RWPE2 (cell line): ENCODE data around the gene SYNE1.
"Not testable (repeated sequence)": the region's sequence is repeated elsewhere in the genome, so short reads cannot be mapped to it uniquely, and the experiment has no call there.

Source experiments
- ATAC-seq: fragments of 200-7000 bp; cut with Tn5 transposase; 3 replicates; pipeline ENCODE4 v1.9.1; 2021; ENCODE audit warnings: low read depth
- DNase-seq: peaks from one replicate; pipeline ENCODE4 v3.0.0-alpha.2; 2020; ENCODE audit warnings: low spot score
- H3K27ac ChIP-seq: fragments of 450-650 bp; 2 replicates; pipeline ENCODE4 v1.5.1; 2017; ENCODE audit warnings: mild to moderate bottlenecking; ENCODE audit not compliant: poor library complexity, severe bottlenecking
- H3K27me3 ChIP-seq: fragments of 250-450 bp; sonication (Bioruptor Pico); 2 replicates; pipeline ENCODE4 v1.5.1; 2021; ENCODE audit warnings: mild to moderate bottlenecking, moderate library complexity; ENCODE audit not compliant: insufficient read depth, poor library complexity, severe bottlenecking
- H3K36me3 ChIP-seq: fragments of 250-450 bp; sonication (Bioruptor Pico); 2 replicates; pipeline ENCODE4 v1.5.1; 2020; ENCODE audit warnings: low read depth, mild to moderate bottlenecking, moderate library complexity
- H3K4me1 ChIP-seq: fragments of 250-450 bp; sonication (Bioruptor Pico); 2 replicates; pipeline ENCODE4 v1.5.1; 2021; ENCODE audit warnings: mild to moderate bottlenecking, moderate library complexity; ENCODE audit not compliant: insufficient read depth, poor library complexity, severe bottlenecking
- H3K4me3 ChIP-seq: fragments of 250-450 bp; sonication (Bioruptor Pico); 2 replicates; pipeline ENCODE4 v1.5.1; 2021; ENCODE audit warnings: mild to moderate bottlenecking, moderate library complexity; ENCODE audit not compliant: severe bottlenecking
- H3K9me3 ChIP-seq: fragments of 250-450 bp; sonication (Bioruptor Pico); 2 replicates; pipeline ENCODE4 v1.5.1; 2021; ENCODE audit warnings: mild to moderate bottlenecking, moderate library complexity; ENCODE audit not compliant: severe bottlenecking
- TF ChIP-seq, protein P1 (sequence below): fragments of 450-650 bp; IDR thresholded peaks from one replicate; pipeline ENCODE4 v1.5.1; 2017; ENCODE audit warnings: mild to moderate bottlenecking, moderate library complexity; ENCODE audit not compliant: poor library complexity, severe bottlenecking

The SYNE1 gene

DNA sequence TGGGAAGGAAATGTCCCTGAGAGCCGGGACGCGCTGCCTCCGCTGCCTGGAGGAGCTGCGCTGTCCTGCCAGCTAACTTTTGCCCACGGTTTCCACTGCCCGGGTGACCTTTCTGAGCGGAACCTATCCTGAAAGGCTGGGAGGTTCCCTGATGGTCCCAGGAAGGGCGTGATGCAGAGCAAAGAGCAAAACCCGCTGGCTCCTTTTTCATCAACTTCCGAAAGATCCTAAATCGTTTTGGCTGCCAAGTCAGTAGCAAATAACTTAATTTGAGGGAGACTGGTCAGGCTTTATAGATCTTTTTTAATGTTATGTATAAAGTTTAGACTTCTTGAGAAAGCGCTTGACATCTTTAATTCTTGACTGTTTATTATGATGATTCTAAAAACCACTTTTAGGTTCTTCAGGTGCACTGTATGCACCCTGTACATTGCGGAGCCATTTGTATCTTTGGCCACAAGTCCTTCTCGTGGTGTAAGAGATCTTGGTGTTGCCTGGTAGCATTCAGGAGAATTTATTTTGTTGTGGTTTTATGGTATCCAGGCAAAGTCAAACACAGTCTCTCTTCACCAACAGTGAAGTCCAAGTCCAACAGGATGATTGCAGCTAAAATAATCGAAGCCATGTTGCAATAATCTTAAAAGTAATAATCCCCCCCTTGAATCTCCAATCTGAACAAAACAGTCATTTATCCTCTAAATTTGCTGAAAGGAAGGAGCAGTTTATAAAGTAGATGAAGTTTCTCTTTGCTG lies at the start of gene SYNE1:
Gene SYNE1, minus strand, starts transcription at position 67 of the 752 bp plus-strand sequence. CDS start 9,031 bp downstream, outside the sequence.
- H3K27ac ChIP-seq: no peak within 1 kb of the TSS
- DNase-seq (no peak), ATAC-seq (peak; percentile 15; the same call in 1 of the 3 replicates)
- TF ChIP-seq, protein P1, sequence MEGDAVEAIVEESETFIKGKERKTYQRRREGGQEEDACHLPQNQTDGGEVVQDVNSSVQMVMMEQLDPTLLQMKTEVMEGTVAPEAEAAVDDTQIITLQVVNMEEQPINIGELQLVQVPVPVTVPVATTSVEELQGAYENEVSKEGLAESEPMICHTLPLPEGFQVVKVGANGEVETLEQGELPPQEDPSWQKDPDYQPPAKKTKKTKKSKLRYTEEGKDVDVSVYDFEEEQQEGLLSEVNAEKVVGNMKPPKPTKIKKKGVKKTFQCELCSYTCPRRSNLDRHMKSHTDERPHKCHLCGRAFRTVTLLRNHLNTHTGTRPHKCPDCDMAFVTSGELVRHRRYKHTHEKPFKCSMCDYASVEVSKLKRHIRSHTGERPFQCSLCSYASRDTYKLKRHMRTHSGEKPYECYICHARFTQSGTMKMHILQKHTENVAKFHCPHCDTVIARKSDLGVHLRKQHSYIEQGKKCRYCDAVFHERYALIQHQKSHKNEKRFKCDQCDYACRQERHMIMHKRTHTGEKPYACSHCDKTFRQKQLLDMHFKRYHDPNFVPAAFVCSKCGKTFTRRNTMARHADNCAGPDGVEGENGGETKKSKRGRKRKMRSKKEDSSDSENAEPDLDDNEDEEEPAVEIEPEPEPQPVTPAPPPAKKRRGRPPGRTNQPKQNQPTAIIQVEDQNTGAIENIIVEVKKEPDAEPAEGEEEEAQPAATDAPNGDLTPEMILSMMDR: no peak
- peaks cover 5% of the 10 kb centered on the region for H3K27me3 ChIP-seq
- no peaks in the 10 kb centered on the region for H3K9me3 ChIP-seq
- H3K4me1 ChIP-seq: no peaks in the 10 kb centered on the region
- peak within 1 kb of the TSS; percentile 36 for H3K4me3 ChIP-seq
- no peaks in the 10 kb centered on the region for H3K36me3 ChIP-seq

DNA sequence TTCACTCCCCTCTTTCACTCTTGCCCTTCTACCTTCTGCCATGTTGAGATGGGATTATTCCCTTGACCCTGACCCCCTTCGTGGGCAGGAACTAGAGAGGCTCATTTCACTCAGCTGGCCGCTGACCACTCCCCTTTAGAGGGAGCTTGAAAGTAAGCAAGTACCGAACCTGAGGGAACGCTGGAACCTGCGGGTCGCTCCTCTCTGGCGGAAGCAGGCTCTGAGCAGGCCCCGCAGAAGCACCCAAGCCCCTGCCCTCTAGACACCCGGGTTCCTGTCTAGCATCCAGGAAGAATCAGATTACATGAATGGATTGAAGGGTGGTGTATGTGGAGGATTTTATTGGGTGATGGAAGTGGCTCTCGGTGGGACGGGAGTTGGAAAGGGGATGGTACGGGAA lies 48.7 kb upstream of the SYNE1 start:
- Histone ChIP-seq H3K4me3 (no peak overlapping the region), H3K36me3 (no peaks in the 10 kb centered on the region), H3K4me1 (no peaks in the 10 kb centered on the region), H3K27ac (no peak overlapping the region), H3K27me3 (no peaks in the 10 kb centered on the region), H3K9me3 (no peaks in the 10 kb centered on the region)
- ATAC-seq (no peak), DNase-seq (no peak)
- TF ChIP-seq, protein P1: no peak

- not testable (repeated sequence) for DNase-seq, H3K9me3 ChIP-seq, ATAC-seq, H3K27me3 ChIP-seq, H3K4me3 ChIP-seq, H3K27ac ChIP-seq, H3K36me3 ChIP-seq, H3K4me1 ChIP-seq
Measured at GRCh38 chr6:152682935-152683334, 45.8 kb upstream of the SYNE1 start.

DNA sequence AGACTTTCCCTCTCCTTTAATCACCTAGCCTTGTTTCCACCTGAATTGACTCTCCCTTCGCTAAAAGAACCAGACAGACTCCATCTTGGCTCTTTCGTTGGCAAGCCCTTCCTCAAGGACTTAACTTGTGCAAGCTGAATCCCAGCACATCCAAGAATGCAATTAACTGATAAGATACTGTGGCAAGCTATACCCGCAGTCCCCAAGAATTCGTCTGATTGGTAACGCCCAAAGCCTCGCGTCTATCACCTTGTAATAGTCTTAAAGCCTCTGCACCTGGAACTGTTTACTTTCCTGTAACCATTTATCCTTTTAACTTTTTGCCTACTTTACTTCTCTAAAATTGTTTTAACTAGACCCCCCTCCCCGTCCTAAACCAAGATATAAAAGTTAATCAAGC lies 45.0 kb upstream of the SYNE1 start:
- Histone ChIP-seq H3K4me1 (no peaks in the 10 kb centered on the region), H3K4me3 (no peak overlapping the region), H3K9me3 (no peaks in the 10 kb centered on the region), H3K27ac (no peak overlapping the region), H3K36me3 (no peaks in the 10 kb centered on the region), H3K27me3 (no peaks in the 10 kb centered on the region)
- TF ChIP-seq, protein P1: no peak
- DNase-seq (no peak), ATAC-seq (no peak)

GRCh38 chr6:152680879-152681517 lies 43.8 kb upstream of the SYNE1 start:
- no peak for ATAC-seq
- H3K27ac ChIP-seq: no peak overlapping the region
- H3K9me3 ChIP-seq: no peaks in the 10 kb centered on the region
- no peak overlapping the region for H3K4me3 ChIP-seq
- TF ChIP-seq, protein P1: no peak
- H3K27me3 ChIP-seq: no peaks in the 10 kb centered on the region
- no peaks in the 10 kb centered on the region for H3K36me3 ChIP-seq
- H3K4me1 ChIP-seq: no peaks in the 10 kb centered on the region
- no peak for DNase-seq
